T-helper 1 cell treated with Interleukin-12 subunit alpha and Interleukin-12 subunit beta and Interleukin-4 antibody, amounts not matched to agents 30 μg/mL and 1 μg/mL, for 36 hours (primary cell): ENCODE results near the gene CYP27A1.

ENCODE experiments used
- H3K27ac Mint-ChIP-seq: one replicate; pipeline ENCODE4 v1.8.0; 2021; ENCODE audit warnings: mild to moderate bottlenecking, mixed read lengths
- H3K27me3 Mint-ChIP-seq: one replicate; pipeline ENCODE4 v1.8.0; 2021; ENCODE audit warnings: low read depth, mixed read lengths
- H3K36me3 Mint-ChIP-seq: one replicate; pipeline ENCODE4 v1.8.0; 2021; ENCODE audit warnings: low read depth, mixed read lengths
- H3K4me1 Mint-ChIP-seq: one replicate; pipeline ENCODE4 v1.8.0; 2021; ENCODE audit warnings: low read depth, mixed read lengths
- H3K4me3 Mint-ChIP-seq: one replicate; pipeline ENCODE4 v1.8.0; 2021; ENCODE audit warnings: mild to moderate bottlenecking, moderate library complexity, mixed read lengths
- H3K9me3 Mint-ChIP-seq: one replicate; pipeline ENCODE4 v1.8.0; 2021; ENCODE audit warnings: mixed read lengths

CYP27A1 gene

GRCh38 chr2:218786133-218786532 is 4.2 kb downstream of the CYP27A1 start:
- Mint-ChIP-seq H3K9me3 (no peaks in the 10 kb centered on the region), H3K36me3 (no peaks in the 10 kb centered on the region), H3K27ac (no peak overlapping the region), H3K4me1 (no peaks in the 10 kb centered on the region), H3K4me3 (no peak overlapping the region), H3K27me3 (peaks cover 52% of the 10 kb centered on the region)

GRCh38 chr2:218788529-218789255 is 6.7 kb downstream of the CYP27A1 start:
- H3K27ac Mint-ChIP-seq = no peak overlapping the region

GRCh38 chr2:218792433-218792832 is 10.5 kb downstream of the CYP27A1 start:
- Mint-ChIP-seq H3K4me1 (no peaks in the 10 kb centered on the region), H3K27ac (no peak overlapping the region), H3K9me3 (no peaks in the 10 kb centered on the region), H3K27me3 (peaks cover 27% of the 10 kb centered on the region), H3K36me3 (no peaks in the 10 kb centered on the region), H3K4me3 (no peak overlapping the region)

More at GRCh38 chr2:218788529-218789255, 6.7 kb downstream of the CYP27A1 start:
- Mint-ChIP-seq H3K9me3 (no peaks in the 10 kb centered on the region), H3K36me3 (no peaks in the 10 kb centered on the region), H3K4me3 (no peak overlapping the region), H3K27me3 (peaks cover 36% of the 10 kb centered on the region), H3K4me1 (no peaks in the 10 kb centered on the region)

GRCh38 chr2:218796691-218797090 is 14.7 kb downstream of the CYP27A1 start:
- Mint-ChIP-seq H3K36me3 (no peaks in the 10 kb centered on the region), H3K4me1 (no peaks in the 10 kb centered on the region), H3K4me3 (no peak overlapping the region), H3K9me3 (no peaks in the 10 kb centered on the region), H3K27me3 (peaks cover 35% of the 10 kb centered on the region), H3K27ac (no peak overlapping the region)

- H3K27ac Mint-ChIP-seq = no peak overlapping the region
- H3K9me3 Mint-ChIP-seq = no peaks in the 10 kb centered on the region
- no peak overlapping the region for H3K4me3 Mint-ChIP-seq
- no peaks in the 10 kb centered on the region for H3K36me3 Mint-ChIP-seq
- H3K27me3 Mint-ChIP-seq = peaks cover 39% of the 10 kb centered on the region
- H3K4me1 Mint-ChIP-seq = peaks cover 3% of the 10 kb centered on the region
Observed at GRCh38 chr2:218798767-218799504, 17.0 kb downstream of the CYP27A1 start.

GRCh38 chr2:218799990-218800389 is 18.0 kb downstream of the CYP27A1 start:
- no peak overlapping the region for H3K27ac Mint-ChIP-seq
- no peak overlapping the region for H3K4me3 Mint-ChIP-seq
- no peaks in the 10 kb centered on the region for H3K36me3 Mint-ChIP-seq
- peaks cover 44% of the 10 kb centered on the region for H3K27me3 Mint-ChIP-seq
- H3K4me1 Mint-ChIP-seq = peaks cover 3% of the 10 kb centered on the region
- H3K9me3 Mint-ChIP-seq = peaks cover 10% of the 10 kb centered on the region

- H3K4me3 Mint-ChIP-seq = no peak overlapping the region
Observed at GRCh38 chr2:218802386-218802994, 20.5 kb downstream of the CYP27A1 start.

GRCh38 chr2:218804817-218805216 is 22.9 kb downstream of the CYP27A1 start:
- H3K4me1 Mint-ChIP-seq = peaks cover 3% of the 10 kb centered on the region
- no peaks in the 10 kb centered on the region for H3K36me3 Mint-ChIP-seq
- peaks cover 34% of the 10 kb centered on the region for H3K27me3 Mint-ChIP-seq
- H3K9me3 Mint-ChIP-seq = peaks cover 14% of the 10 kb centered on the region
- H3K4me3 Mint-ChIP-seq = no peak overlapping the region
- no peak overlapping the region for H3K27ac Mint-ChIP-seq

More at GRCh38 chr2:218802386-218802994, 20.5 kb downstream of the CYP27A1 start:
- H3K4me1 Mint-ChIP-seq = peaks cover 3% of the 10 kb centered on the region
- peaks cover 49% of the 10 kb centered on the region for H3K27me3 Mint-ChIP-seq
- no peaks in the 10 kb centered on the region for H3K36me3 Mint-ChIP-seq
- H3K9me3 Mint-ChIP-seq = peaks cover 14% of the 10 kb centered on the region
- H3K27ac Mint-ChIP-seq = no peak overlapping the region

GRCh38 chr2:218805627-218806026 is 23.7 kb downstream of the CYP27A1 start:
- peaks cover 14% of the 10 kb centered on the region for H3K9me3 Mint-ChIP-seq
- no peaks in the 10 kb centered on the region for H3K36me3 Mint-ChIP-seq
- no peak overlapping the region for H3K27ac Mint-ChIP-seq
- no peak overlapping the region for H3K4me3 Mint-ChIP-seq
- H3K27me3 Mint-ChIP-seq = peaks cover 31% of the 10 kb centered on the region
- peaks cover 3% of the 10 kb centered on the region for H3K4me1 Mint-ChIP-seq

GRCh38 chr2:218806346-218806978 is 24.5 kb downstream of the CYP27A1 start:
- Mint-ChIP-seq H3K36me3 (no peaks in the 10 kb centered on the region), H3K4me1 (peaks cover 3% of the 10 kb centered on the region), H3K27me3 (peaks cover 30% of the 10 kb centered on the region)

GRCh38 chr2:218807626-218808025 is 25.7 kb downstream of the CYP27A1 start:
- Mint-ChIP-seq H3K27ac (no peak overlapping the region), H3K4me1 (no peaks in the 10 kb centered on the region), H3K9me3 (peaks cover 14% of the 10 kb centered on the region), H3K27me3 (peaks cover 24% of the 10 kb centered on the region), H3K36me3 (no peaks in the 10 kb centered on the region), H3K4me3 (no peak overlapping the region)

More at GRCh38 chr2:218806346-218806978, 24.5 kb downstream of the CYP27A1 start:
- peaks cover 14% of the 10 kb centered on the region for H3K9me3 Mint-ChIP-seq
- H3K27ac Mint-ChIP-seq = no peak overlapping the region
- no peak overlapping the region for H3K4me3 Mint-ChIP-seq

GRCh38 chr2:218809515-218809914 is 27.6 kb downstream of the CYP27A1 start:
- no peak overlapping the region for H3K4me3 Mint-ChIP-seq
- H3K4me1 Mint-ChIP-seq = no peaks in the 10 kb centered on the region
- peaks cover 18% of the 10 kb centered on the region for H3K27me3 Mint-ChIP-seq
- no peak overlapping the region for H3K27ac Mint-ChIP-seq
- no peaks in the 10 kb centered on the region for H3K36me3 Mint-ChIP-seq
- H3K9me3 Mint-ChIP-seq = peaks cover 9% of the 10 kb centered on the region

- H3K36me3 Mint-ChIP-seq = no peaks in the 10 kb centered on the region
- no peak overlapping the region for H3K4me3 Mint-ChIP-seq
- H3K27me3 Mint-ChIP-seq = peaks cover 11% of the 10 kb centered on the region
- H3K4me1 Mint-ChIP-seq = no peaks in the 10 kb centered on the region
- no peak overlapping the region for H3K27ac Mint-ChIP-seq
- peaks cover 1% of the 10 kb centered on the region for H3K9me3 Mint-ChIP-seq
Observed at GRCh38 chr2:218810256-218810655, 28.3 kb downstream of the CYP27A1 start.

GRCh38 chr2:218811382-218811781 is 29.4 kb downstream of the CYP27A1 start:
- Mint-ChIP-seq H3K4me1 (no peaks in the 10 kb centered on the region), H3K36me3 (no peaks in the 10 kb centered on the region), H3K27me3 (peaks cover 6% of the 10 kb centered on the region), H3K9me3 (no peaks in the 10 kb centered on the region), H3K4me3 (no peak overlapping the region), H3K27ac (no peak overlapping the region)
